HG03342 (cell line): Measurements from ENCODE around the gene DCST2.

Experiments
- ATAC-seq: cut with Tn5 transposase; IDR thresholded peaks from one replicate; pipeline ENCODE4 v1.9.1; 2021; ENCODE audit warnings: mild to moderate bottlenecking, moderate library complexity; ENCODE audit not compliant: unreplicated experiment

The DCST2 gene

DNA sequence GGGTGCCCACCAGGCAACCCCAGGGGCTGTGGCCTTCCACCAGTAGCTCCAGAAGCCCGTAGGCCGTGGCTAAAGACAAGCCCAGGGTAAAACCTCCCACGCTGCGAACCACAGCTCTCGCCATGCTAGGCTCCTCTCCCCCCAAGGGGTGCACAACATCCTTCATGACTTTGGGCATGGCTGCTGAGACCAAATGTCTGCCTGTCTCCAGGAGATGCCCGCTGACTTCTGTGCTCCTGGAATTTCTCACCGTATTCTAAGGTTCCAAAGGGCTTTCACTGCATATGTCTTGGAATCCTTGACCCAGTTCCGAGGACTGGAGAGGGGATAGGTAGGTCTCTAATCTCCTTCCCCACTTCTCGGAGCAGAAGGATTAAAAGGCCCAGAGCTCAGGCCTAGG lies at the start of gene DCST2, which contains the start of gene DCST1:
Gene DCST2, minus strand, starts transcription at position 258 of the 400 bp plus-strand sequence. Its CDS starts 80 bp downstream, at position 178.
Gene DCST1, plus strand, starts transcription at position 301 of the 400 bp plus-strand sequence. CDS start 213 bp downstream, outside the sequence.
- no peak for ATAC-seq

DNA sequence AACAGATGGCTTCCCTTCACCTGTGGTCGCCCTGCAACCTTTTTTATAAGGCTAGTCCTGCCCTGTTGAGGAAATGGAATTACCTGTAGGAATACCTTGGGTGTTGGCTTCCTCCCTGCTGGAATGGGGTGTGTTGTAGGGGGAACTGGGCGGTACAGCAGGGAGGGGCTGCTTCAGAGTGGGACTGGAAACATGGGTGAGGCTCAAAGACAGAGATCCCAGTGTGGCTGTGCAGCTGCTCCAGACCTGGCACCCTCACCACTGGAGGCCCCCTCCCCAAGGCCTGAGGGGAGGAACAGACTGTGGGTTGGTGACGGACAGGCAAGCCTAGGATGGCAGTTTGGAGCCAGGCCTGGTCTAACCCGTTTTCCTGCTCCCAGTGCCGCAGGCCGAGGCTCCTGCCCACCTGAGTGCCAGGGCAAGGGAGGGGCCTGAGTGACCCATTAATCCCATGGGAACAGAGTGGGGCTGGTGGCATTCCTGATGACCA lies 49.5 kb upstream of the DCST2 start:
- ATAC-seq = no peak

DNA sequence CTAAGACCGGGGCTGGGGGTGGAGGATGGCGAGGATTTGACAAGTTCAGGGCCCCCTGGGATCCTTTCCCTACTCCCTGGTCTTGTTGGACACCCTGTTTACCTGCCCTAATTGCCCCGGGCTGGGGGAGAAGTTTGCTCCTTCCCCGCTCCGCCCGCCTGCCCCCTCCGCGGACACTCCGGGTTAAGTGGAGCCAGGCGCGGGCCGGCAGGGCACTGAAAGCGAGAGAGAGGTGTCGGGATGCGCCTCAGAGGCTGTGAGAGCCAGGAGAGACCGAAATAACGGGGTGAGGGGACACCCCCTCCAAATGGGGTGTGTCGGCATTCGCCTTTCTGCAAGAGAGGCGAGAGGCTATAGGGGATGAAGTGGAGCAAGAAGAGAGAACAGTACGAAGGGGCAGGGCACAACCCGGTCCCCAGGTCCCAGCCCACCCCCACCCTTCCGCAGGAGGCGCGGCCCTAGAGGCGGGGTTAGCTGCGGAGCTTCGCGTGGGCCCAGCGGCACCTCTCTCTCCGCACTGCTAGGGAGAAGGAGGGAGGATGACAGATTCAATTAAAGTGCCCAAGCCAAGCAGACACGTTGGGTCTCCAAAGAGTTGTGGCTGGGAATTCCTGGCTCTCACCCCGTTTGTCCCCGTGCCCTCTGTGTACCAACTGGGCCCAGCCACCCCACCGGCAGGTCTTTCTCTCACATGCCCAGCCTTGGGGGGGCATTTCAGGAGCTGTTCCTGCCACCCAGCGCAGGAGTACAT lies 48.9 kb upstream of the DCST2 start:
- no peak for ATAC-seq

DNA sequence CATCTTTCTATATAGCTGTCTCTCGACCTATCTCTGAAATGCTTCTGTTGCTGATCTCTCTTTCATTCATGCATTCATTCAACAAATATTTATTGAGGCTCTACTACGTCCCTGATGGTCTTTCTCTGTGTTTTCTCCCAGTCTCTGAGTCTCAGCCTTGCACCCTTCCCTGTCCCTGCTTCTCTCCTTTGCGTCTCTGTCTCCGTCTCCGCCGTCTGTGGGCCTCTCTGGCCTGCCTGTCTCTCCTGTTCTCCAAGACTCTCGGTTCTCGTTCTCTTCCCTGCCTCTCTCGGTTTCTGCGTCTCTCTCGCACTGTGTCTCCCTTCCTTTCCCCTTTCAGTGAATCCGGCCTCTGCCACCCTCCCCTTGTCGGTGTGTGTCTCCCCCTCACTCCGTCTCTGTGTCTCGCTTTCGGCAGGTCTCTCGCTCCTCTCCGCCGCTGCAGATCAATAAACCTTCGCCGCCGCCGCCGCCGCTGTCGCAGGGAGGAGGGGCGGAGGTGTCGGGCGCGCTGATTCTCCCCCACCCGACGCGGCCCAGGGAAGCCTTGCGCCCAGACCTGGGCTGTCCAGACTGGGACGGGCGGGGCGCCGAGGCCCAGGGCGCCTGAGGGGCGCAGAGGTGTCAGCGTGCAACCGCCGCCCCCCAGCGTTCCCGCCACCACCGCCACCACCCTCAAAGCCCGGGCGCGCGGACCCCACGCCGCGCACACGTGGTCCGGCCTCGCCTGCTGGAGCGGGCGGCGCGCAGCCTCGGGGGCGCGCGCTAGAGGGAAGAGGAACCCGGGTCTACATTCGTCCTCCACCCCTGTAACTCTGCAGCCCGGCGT lies 48.1 kb upstream of the DCST2 start:
- no peak for ATAC-seq

DNA sequence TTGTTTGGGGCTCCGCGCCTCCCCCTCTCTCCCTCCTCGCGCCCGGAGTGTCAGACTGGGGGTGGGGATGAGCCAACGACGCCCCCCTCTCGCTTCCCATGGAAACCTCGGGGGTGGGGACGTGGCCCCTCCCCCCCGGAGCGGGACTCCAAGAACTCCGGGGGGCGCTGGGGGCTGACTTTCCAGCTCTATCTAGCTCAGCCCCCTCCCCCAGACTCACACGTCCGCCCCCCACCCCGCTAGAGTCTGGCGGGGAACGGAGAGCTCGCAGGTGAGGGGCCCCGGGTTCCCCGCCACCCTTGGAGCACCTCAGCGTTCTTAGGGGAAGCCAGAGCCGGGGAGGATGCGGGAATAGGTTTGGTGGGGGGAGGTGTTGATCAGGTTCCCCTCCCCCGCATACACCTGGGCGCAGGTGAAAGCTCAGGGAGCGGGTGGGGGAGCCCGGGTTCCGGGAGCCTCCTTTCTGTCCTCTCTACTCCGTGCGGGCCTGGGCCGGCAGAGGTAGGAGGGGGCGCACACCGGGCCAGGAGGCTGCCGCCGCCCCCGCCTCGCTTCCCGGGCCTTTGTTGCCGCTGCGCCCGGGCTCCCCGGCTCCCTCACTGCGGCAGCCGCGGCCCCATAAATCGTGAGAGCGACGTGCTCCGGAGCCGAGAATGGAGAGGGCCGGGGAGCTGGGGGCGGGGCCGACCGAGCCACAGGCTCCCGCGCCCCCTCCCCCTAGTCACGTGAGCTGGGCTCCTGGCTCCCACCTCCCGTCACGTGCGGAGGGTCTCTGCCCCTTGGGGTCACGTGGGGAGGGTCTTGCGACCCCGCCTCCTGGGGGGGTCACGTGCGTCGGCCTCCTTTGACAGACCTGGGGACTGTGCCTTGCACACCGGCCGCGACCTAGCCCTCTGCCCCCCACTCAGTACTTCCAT lies 47.0 kb upstream of the DCST2 start:
- no peak for ATAC-seq

DNA sequence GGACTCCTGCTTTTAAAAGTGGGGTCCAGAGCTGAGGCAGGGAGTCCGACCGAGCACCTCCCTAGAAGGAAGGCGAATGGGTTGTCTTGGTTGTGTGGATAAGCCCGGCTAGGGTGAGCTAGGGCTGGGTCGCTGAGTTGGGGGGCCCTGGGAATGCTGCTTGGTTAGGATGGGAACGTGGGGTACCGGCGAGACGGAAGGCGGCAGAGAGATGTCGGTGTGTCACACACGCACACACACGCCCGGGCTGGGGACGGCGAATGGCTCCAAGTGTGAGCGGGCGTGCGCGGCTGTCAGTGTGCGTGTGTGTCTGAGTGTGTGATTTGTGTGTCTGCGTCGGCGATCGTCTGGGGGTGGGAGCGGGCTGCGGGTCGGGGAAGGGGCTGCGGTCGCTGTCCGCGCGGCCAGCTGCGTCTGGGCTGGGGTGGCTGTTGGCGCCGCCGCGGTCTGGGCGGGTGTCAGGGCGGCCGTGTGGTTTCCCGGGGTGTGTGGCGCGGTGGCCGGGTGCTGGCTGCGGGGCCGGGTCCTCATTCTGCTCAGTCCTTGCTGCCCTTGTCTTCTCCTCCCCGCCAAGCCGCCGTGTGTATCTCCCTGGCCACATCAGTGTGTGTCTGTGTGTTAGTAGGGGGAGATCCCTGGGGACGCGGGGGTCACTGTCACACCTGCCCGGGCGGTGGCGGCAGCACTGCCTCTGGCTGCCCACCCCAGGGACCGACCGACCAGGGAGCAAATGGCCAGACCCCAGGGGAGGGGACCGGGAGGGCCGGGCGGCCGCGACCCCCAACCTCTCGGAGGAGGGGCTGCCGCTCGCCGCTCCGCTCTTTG lies 46.1 kb upstream of the DCST2 start:
- ATAC-seq = no peak

DNA sequence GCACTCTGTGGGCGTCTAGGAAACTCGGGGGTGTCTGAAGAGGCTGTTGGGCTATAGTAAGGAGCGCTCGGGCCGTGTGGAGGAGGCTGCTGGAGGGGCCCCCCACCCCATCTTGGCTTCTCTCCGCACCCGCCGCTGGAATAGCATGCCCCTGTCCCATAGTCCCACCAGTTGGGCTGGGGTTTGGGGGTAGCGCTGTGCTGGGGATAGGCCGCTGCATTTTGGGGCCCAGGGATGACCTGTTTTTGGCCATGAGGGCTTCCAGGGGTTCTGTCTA lies 45.6 kb upstream of the DCST2 start:
- no peak for ATAC-seq

DNA sequence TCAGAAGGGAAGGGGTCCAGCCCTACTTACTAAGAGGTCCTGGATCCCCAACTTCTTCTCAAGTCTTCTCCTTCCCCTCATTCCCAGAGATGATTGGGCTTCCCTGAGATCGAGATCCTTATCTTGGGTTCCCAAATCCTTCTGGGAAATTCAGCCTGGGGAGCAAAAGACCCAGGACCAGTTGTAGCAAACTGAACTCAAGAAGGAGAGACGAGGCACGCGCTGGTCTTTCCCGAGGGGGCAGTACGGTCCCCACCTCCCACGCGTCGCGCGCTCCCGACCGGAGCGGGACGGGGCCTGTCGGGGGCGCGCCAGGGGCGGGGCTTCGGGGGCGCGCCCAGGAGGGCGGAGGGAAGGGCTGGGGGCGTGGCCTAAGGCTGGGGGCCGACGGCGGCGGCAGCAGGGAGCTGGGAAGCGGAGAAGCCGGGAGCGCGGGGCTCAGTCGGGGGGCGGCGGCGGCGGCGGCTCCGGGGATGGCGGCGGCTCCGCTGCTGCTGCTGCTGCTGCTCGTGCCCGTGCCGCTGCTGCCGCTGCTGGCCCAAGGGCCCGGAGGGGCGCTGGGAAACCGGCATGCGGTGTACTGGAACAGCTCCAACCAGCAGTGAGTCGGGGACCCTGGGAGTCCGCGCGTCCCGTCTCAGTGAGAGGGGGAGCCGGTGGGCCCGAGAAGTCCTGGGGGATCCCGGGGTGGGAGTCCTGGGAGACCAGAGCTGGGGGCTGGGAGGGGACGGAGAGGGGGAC lies 45.1 kb upstream of the DCST2 start, which contains the start of gene EFNA3:
Gene EFNA3, plus strand, starts transcription at position 369 of the 741 bp plus-strand sequence. Its CDS starts 105 bp downstream, at position 474.
- no peak for ATAC-seq

DNA sequence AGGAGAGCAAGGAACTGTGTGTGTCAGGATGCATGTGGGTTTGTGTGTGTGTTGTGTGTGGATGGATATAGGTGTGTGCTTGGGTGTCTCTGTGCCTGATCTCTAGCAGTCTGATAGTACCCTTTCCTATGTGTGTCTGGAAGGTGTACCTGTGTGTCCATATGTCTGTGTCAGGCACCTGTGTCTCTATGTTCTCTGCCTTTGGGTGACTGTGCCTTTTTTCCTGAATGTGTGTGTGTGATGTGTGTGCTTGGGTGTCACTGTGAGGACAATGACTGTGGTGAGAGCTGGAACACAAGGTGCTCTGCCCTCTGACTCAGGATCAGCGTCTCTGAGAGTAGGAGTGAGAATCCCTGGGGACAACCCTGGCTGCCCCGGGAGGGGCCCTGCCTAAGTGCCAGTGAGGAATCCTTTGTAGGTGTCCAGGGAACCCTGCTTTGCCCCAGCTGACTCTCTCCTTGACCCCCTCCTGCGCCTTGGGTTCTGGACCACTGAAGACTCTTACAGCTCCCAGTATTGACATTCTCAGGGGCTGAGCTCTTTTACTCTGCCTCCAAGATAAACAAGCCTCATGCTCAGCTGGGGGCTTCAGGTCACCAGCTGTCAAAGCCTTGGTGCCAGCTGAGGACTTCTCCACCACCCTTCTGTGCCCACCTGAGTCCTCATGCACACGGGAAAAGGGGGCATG lies 44.3 kb upstream of the DCST2 start:
- ATAC-seq = no peak

DNA sequence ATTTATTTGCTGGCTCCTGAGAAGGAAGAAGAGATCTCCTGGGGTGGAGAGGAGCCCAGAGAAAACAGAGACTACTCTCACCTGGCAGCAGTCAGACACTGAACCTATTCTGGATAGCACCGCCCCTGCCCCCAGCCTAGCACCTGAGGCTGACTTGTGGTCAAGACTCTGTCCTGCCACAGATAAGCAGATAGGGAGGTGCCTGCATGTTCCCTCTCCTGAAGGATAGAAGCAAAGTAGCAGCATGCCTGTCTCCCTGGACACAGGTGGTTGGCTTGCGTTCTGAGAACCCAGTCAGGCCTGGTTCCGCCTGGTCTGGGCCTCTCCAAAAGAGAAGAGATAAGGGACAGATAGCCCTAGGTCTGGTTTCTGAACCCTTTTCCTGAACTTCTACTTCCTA lies 43.8 kb upstream of the DCST2 start:
- no peak for ATAC-seq

DNA sequence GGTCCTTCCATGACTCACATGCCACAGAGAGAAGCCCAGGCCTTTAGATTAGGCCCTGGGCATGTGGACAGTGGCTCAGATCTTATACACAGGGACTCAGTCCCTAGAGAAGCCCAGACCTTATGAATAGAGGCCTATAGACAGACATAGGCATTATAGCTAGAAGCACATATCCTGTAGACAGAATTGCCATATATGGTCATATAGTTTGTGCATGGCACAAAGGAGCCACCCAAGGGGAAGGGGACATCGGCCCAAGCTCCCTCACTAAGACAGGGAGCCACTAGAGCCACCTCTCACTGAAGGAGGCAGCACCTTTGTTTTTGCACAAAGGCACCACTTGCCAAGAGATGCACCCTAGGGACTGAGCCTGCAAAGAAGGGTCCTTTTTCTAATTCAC lies 42.8 kb upstream of the DCST2 start:
- no peak for ATAC-seq

DNA sequence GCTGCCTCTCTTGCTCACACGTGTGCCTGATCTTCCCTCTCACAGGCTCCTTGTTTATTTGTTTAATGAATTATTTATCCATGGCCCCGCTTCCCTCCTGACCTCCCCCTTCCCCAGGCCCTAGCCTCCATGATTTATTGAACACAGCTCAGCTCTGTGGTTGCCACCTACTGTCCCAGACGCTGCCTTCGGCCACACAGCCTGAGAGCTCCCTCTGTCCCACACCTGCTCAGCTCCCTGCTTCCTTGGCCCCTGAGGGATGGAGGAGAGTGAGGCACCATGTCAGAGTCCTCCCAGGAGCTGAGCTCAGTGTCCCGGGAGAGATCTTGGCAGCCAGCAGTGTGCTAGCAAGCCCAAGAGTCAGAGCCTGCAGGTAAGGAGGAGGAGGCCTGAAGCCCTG lies 42.0 kb upstream of the DCST2 start:
- ATAC-seq = no peak

DNA sequence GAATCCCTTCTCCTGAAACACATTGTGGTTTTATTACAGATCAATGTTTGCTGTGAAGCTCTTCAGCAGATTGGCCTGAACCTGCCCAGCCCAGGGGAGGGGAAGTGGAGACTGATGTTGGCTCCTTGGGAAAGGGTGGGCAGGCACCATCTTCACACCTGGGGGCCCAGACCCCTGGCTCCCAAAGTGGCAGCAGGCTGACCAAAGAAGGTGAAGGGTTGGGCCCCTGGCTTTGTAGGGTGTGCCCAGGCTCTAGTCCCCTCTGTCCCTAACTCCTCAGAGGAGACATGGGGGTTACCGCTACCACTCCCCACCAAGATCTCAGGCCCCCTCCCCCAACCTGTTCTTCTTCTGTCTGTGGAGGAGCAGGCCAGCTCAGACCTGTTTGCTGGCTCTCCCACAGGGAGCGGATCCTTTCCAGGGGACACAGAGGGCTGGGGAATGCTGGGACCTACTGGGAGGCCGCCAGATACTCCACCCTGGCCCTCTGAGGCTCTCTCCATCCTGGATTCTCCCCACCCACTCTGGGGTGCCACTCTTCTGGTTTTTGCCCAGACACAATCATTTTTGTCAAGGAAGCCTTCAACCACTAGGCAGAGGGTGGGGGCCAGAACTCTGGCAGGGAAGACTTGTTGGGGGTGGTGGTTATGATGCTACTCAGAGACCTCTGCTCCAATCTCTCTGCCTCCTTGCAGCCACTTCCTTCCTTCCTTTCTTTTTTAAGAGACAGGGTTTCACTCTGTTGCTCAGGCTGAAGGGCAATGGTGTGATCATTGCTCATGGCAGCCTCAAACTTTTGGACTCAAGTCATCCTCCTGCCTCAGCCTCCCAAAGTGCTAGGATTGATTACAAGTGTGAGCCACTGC lies 40.0 kb upstream of the DCST2 start:
- ATAC-seq = no peak

DNA sequence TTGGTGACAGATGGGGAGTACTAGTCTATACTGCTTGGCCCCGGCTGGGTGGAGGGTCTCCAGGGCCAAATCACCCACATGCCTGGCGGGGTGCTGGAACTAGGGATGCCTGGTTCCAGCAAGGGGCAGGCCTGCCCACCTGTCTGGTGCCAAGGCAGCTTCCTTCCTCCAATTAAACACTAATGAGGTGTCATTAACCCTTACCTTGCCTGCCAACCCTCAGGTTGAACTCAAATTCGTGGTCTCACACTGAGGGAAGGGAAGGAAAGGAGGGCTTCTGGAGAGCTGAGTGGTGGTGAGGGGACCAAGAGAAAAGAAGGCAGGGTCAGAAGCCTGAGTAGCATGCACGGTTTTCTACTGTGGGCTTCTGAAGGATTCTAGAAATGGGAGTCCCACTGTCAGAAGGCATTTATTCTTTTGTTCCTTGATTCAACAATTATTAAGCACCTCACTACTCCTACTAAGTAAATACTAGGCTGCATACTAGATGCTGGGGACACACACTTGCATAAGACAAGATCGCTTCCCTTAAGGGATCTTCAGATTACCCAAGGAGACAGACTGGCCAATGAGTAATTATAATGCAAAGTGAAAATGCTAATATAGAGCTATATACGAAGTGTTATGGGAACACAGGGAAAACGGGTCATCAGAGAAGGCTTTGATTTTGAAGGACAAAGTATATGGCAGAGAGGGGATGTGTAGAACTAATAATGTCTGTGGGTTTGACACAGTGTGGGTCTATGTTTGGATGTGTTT lies 39.1 kb upstream of the DCST2 start:
- no peak for ATAC-seq

DNA sequence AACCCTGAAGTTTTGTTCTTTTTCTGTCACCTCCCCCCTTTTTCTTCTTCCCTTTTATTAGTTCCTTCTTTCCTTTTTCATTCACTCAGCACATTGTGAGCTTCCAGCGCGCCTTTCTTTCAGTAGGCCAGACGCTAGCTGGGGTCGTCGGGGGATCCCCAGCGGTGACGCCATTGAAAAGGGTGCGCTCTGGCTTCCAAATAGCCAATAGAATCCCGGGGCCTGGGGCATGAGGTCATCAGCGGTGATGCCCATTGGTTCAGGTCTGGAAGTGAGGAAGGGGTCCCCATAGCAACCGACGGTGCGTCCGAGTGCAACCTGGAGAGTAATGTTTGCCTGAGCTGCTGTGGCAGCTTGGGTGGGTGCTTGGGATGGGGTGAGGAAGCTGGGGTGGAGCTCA lies 38.1 kb upstream of the DCST2 start:
- no peak for ATAC-seq

DNA sequence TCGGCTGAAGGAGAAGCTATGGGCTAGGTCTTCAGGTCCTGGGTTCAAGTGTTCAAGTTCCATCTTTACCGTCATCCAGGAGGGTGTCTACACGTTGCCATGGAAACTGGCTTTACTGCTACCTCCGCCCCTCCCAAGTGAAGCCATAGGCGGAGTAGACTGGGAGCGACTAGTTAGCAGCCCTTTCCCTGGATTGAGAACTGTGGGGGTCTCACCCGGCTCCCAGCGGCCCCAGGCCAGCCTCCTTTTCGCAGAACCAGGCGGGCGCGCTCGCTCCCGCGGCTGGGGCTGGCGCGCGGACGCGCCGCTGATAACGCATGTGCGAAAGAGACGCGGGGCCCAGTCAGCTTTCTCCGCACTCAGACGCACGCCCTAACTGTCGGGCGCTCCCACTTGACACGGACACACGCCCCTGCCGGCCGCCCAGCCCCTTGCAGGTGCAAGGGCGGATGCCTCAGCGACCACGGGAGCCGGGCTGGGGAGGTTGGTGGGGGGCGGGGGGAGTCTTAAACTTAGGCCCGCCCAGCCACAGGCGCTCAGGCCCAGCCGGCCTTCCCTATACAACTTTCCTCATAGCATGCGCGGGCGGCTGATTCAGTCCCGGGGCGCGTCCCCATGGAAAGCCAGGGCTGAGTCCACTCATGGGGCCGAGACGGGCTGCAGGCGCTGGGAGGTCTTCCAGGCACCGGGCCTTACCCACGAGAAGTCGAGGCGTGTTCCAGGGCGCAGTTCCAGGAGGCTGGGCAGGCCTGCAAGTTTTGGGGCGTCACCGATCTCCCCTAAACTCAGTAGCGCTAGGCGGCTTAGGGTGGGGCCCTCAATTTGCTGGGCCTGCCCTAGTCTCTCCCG lies 37.4 kb upstream of the DCST2 start:
- ATAC-seq = no peak
